Measurements from ENCODE around the gene GSTP1. TPM values are rescaled to one million over a fixed set of nuclear protein-coding genes. Genes with fewer than 3 reads are reported as not detected.
"Not testable (repeated sequence)": the region's sequence is repeated elsewhere in the genome, so short reads cannot be mapped to it uniquely, and the experiment has no call there.

The GSTP1 gene
- total and polyA plus RNA-seq, 4 donors, result 371 to 782 (median 495) TPM

DNA sequence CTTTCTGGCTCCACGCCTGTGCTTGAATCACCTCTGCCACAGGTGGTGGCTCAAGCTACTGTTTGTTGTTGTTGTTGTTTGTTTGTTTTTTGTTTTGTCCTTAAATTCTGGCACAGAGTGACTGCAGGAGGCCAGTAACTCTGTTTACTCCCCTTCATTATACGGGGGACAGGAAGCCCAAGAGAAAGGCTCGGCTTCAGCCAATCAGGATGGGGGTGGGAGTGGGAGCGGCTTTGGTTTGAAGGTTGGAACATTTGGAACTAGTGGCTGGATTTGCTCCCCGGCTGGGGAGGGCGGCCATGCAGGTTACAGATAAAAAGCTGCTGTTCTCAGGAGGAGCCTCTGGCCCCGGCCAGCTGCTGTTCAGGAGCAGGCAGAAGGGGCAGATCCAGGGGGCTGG, 40.6 kb upstream of the GSTP1 start:
- intact Hi-C loops (cut with DNase I), result no loop called here
- ATAC-seq (ENCODE audit: low FRiP score) (no peak), DNase-seq (no peak)
- no peaks in the 10 kb centered on the region for H3K36me3 ChIP-seq (ENCODE audit: control insufficient read depth in 1 of 2, insufficient read depth in 2 of 2, low read length in 1 of 2)
- WGBS, 2 donors, result 72 to 86% methylated on average over 6 to 7 of the region's 7 CpGs
- no peak overlapping the region for H3K4me3 ChIP-seq (ENCODE audit: low read length in 2 of 2)
- H3K9me3 ChIP-seq (ENCODE audit: control insufficient read depth, low read length), result no peaks in the 10 kb centered on the region
- no peaks in the 10 kb centered on the region for H3K27me3 ChIP-seq (ENCODE audit: control insufficient read depth in 1 of 2, insufficient read depth in 2 of 2, low read length in 1 of 2)
- H3K27ac ChIP-seq (ENCODE audit: low read depth in 1 of 2, low read length in 2 of 2), result no peak overlapping the region
- no peaks in the 10 kb centered on the region for H3K4me1 ChIP-seq (ENCODE audit: control insufficient read depth in 1 of 2, insufficient read depth in 2 of 2, low read length in 2 of 2)

GRCh38 chr11:67543585-67543984, 40.0 kb upstream of the GSTP1 start:
- intact Hi-C loops (cut with DNase I), result no loop called here
- H3K36me3 ChIP-seq (ENCODE audit: control insufficient read depth in 1 of 2, insufficient read depth in 2 of 2, low read length in 1 of 2), result no peaks in the 10 kb centered on the region
- no peaks in the 10 kb centered on the region for H3K4me1 ChIP-seq (ENCODE audit: control insufficient read depth in 1 of 2, insufficient read depth in 2 of 2, low read length in 2 of 2)
- no peak overlapping the region for H3K4me3 ChIP-seq (ENCODE audit: low read length in 2 of 2)
- ATAC-seq (ENCODE audit: low FRiP score) (no peak), DNase-seq (no peak)
- H3K27me3 ChIP-seq (ENCODE audit: control insufficient read depth in 1 of 2, insufficient read depth in 2 of 2, low read length in 1 of 2), result no peaks in the 10 kb centered on the region
- WGBS, 2 donors, result 56% methylated on average over 2 of the region's 2 CpGs
- no peaks in the 10 kb centered on the region for H3K9me3 ChIP-seq (ENCODE audit: control insufficient read depth, low read length)
- H3K27ac ChIP-seq (ENCODE audit: low read depth in 1 of 2, low read length in 2 of 2), result no peak overlapping the region

DNA sequence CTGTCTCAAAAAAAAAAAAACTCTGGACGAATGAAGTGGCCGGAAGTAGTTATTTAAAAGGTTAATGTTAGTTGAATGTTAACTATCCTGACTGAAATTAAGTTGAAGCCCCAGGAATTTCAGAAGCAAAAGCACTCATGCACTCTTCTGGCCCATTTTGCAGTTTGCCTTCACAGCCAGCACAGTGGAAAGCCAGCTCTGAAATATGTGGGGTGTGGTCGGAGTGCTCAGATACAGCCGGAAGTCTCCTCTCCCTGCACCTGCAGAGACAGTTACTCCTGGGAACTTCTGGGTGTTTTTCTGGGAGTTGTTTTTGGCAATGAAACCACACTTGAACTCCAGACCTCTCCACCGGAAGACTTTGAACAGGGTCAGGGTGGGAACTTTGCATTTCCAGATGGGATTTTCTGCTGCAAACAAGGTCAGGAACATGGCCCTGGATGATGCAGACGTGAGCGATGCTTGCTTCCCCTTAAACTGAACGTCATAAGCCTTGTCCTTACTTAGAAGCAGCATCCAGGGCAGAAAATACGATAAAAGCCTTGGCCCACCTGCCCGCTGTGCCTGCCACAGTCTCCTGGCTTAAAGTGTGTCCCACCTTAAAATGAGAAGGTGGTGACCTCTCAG, 38.9 kb upstream of the GSTP1 start:
- Histone ChIP-seq H3K9me3 (ENCODE audit: control insufficient read depth, low read length) (no peaks in the 10 kb centered on the region), H3K27ac (ENCODE audit: low read depth in 1 of 2, low read length in 2 of 2) (no peak overlapping the region), H3K4me3 (ENCODE audit: low read length in 2 of 2) (no peak overlapping the region), H3K36me3 (ENCODE audit: control insufficient read depth in 1 of 2, insufficient read depth in 2 of 2, low read length in 1 of 2) (no peaks in the 10 kb centered on the region), H3K27me3 (ENCODE audit: control insufficient read depth in 1 of 2, insufficient read depth in 2 of 2, low read length in 1 of 2) (no peaks in the 10 kb centered on the region), H3K4me1 (ENCODE audit: control insufficient read depth in 1 of 2, insufficient read depth in 2 of 2, low read length in 2 of 2) (no peaks in the 10 kb centered on the region)
- ATAC-seq (ENCODE audit: low FRiP score), result no peak
- no peak for DNase-seq
- intact Hi-C loops (cut with DNase I), result no loop called here
- 70% methylated on average over 10 of the region's 10 CpGs for WGBS, 2 donors

DNA sequence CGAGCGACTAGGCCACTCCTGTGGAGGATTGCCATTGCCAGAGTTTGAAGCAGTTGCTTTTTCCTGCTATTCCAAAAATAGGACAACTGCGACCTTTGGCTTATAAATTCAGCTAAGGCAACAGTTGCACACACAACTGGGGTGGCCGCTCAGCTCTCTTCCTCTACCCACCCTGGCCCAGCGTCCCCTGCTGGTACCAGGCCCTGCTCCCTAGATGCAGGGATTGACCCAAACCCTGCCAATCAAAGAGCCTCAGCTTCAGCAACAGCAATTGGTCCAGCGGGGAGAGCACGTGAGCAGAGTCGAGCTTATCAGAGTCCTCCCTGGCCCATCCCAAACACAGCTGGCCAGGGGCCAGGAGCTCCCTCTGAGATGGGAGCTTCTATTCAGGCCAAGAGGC, 38.3 kb upstream of the GSTP1 start:
- no peak overlapping the region for H3K4me3 ChIP-seq (ENCODE audit: low read length in 2 of 2)
- ATAC-seq (ENCODE audit: low FRiP score) (no peak), DNase-seq (no peak)
- intact Hi-C loops (cut with DNase I), result no loop called here
- no peaks in the 10 kb centered on the region for H3K27me3 ChIP-seq (ENCODE audit: control insufficient read depth in 1 of 2, insufficient read depth in 2 of 2, low read length in 1 of 2)
- no peaks in the 10 kb centered on the region for H3K9me3 ChIP-seq (ENCODE audit: control insufficient read depth, low read length)
- H3K4me1 ChIP-seq (ENCODE audit: control insufficient read depth in 1 of 2, insufficient read depth in 2 of 2, low read length in 2 of 2), result no peaks in the 10 kb centered on the region
- no peaks in the 10 kb centered on the region for H3K36me3 ChIP-seq (ENCODE audit: control insufficient read depth in 1 of 2, insufficient read depth in 2 of 2, low read length in 1 of 2)
- no peak overlapping the region for H3K27ac ChIP-seq (ENCODE audit: low read depth in 1 of 2, low read length in 2 of 2)
- 53 to 60% methylated on average over 8 of the region's 8 CpGs for WGBS, 2 donors

- H3K9me3 ChIP-seq (ENCODE audit: control insufficient read depth, low read length); H3K36me3 ChIP-seq (ENCODE audit: control insufficient read depth in 1 of 2, insufficient read depth in 2 of 2, low read length in 1 of 2); DNase-seq; intact Hi-C loops (cut with DNase I); H3K4me3 ChIP-seq (ENCODE audit: low read length in 2 of 2); H3K4me1 ChIP-seq (ENCODE audit: control insufficient read depth in 1 of 2, insufficient read depth in 2 of 2, low read length in 2 of 2); H3K27ac ChIP-seq (ENCODE audit: low read depth in 1 of 2, low read length in 2 of 2); H3K27me3 ChIP-seq (ENCODE audit: control insufficient read depth in 1 of 2, insufficient read depth in 2 of 2, low read length in 1 of 2); ATAC-seq (ENCODE audit: low FRiP score): not testable (repeated sequence)
- WGBS, 2 donors, result 77 to 79% methylated on average over 4 of the region's 4 CpGs
Measured at GRCh38 chr11:67548112-67548511, 35.5 kb upstream of the GSTP1 start.

- 86 to 87% methylated on average over 9 of the region's 9 CpGs for WGBS, 2 donors
- intact Hi-C loops (cut with DNase I), result no loop called here
- DNase-seq (no peak), ATAC-seq (ENCODE audit: low FRiP score) (no peak)
- Histone ChIP-seq H3K36me3 (ENCODE audit: control insufficient read depth in 1 of 2, insufficient read depth in 2 of 2, low read length in 1 of 2) (no peaks in the 10 kb centered on the region), H3K4me1 (ENCODE audit: control insufficient read depth in 1 of 2, insufficient read depth in 2 of 2, low read length in 2 of 2) (no peaks in the 10 kb centered on the region), H3K27ac (ENCODE audit: low read depth in 1 of 2, low read length in 2 of 2) (no peak overlapping the region), H3K27me3 (ENCODE audit: control insufficient read depth in 1 of 2, insufficient read depth in 2 of 2, low read length in 1 of 2) (no peaks in the 10 kb centered on the region), H3K4me3 (ENCODE audit: low read length in 2 of 2) (no peak overlapping the region), H3K9me3 (ENCODE audit: control insufficient read depth, low read length) (no peaks in the 10 kb centered on the region)
Measured at GRCh38 chr11:67548555-67549110, 35.0 kb upstream of the GSTP1 start.

DNA sequence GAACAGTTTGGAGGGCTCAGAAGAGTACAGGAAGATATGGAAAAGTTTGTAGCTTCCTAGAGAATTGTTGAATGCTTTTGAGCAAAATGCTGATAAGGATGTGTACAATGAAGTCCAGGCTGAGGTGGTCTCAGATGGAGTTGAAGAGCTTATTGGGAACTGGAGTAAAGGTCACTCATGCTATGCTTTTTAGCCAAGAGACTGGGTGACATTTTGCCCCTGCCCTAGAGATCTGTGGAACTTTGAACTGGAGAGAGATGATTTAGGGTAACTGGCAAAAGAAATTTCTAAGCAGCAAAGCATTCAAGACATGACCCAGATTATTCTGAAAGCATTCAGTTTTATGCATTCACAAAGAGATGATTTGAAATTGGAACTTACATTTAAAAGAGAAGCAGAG, 32.5 kb upstream of the GSTP1 start:
- ATAC-seq (ENCODE audit: low FRiP score), result no peak
- no peaks in the 10 kb centered on the region for H3K9me3 ChIP-seq (ENCODE audit: control insufficient read depth, low read length)
- no peak for DNase-seq
- H3K27me3 ChIP-seq (ENCODE audit: control insufficient read depth in 1 of 2, insufficient read depth in 2 of 2, low read length in 1 of 2), result no peaks in the 10 kb centered on the region
- no peaks in the 10 kb centered on the region for H3K4me1 ChIP-seq (ENCODE audit: control insufficient read depth in 1 of 2, insufficient read depth in 2 of 2, low read length in 2 of 2)
- H3K27ac ChIP-seq (ENCODE audit: low read depth in 1 of 2, low read length in 2 of 2), result no peak overlapping the region
- intact Hi-C loops (cut with DNase I), result no loop called here
- no peak overlapping the region for H3K4me3 ChIP-seq (ENCODE audit: low read length in 2 of 2)
- no peaks in the 10 kb centered on the region for H3K36me3 ChIP-seq (ENCODE audit: control insufficient read depth in 1 of 2, insufficient read depth in 2 of 2, low read length in 1 of 2)

- DNase-seq; H3K4me3 ChIP-seq (ENCODE audit: low read length in 2 of 2); H3K27me3 ChIP-seq (ENCODE audit: control insufficient read depth in 1 of 2, insufficient read depth in 2 of 2, low read length in 1 of 2); H3K27ac ChIP-seq (ENCODE audit: low read depth in 1 of 2, low read length in 2 of 2); H3K4me1 ChIP-seq (ENCODE audit: control insufficient read depth in 1 of 2, insufficient read depth in 2 of 2, low read length in 2 of 2); ATAC-seq (ENCODE audit: low FRiP score); intact Hi-C loops (cut with DNase I); H3K9me3 ChIP-seq (ENCODE audit: control insufficient read depth, low read length); H3K36me3 ChIP-seq (ENCODE audit: control insufficient read depth in 1 of 2, insufficient read depth in 2 of 2, low read length in 1 of 2): not testable (repeated sequence)
Measured at GRCh38 chr11:67551697-67552096, 31.9 kb upstream of the GSTP1 start.

DNA sequence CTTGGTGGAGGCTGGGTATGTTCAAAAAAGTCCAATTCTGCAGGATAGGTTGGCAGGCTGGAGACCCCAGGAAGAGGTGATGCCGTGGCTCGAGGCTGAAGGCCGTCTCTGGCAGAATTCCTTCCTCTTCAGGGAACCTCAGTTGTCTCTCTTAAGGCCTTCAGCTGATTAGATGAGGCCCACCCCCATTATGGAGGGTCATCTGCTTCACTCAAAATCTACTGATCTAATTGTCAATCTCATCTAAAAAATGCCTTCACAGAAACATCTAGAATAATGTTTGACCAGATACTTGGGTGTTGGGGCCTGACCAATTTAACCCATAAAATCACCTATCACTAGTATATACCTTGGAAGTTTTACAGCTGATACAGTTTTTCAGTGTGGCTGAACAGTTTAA, 27.4 kb upstream of the GSTP1 start:
- Histone ChIP-seq H3K27me3 (ENCODE audit: control insufficient read depth in 1 of 2, insufficient read depth in 2 of 2, low read length in 1 of 2) (no peaks in the 10 kb centered on the region), H3K9me3 (ENCODE audit: control insufficient read depth, low read length) (no peaks in the 10 kb centered on the region), H3K36me3 (ENCODE audit: control insufficient read depth in 1 of 2, insufficient read depth in 2 of 2, low read length in 1 of 2) (no peaks in the 10 kb centered on the region), H3K4me3 (ENCODE audit: low read length in 2 of 2) (no peak overlapping the region), H3K27ac (ENCODE audit: low read depth in 1 of 2, low read length in 2 of 2) (no peak overlapping the region), H3K4me1 (ENCODE audit: control insufficient read depth in 1 of 2, insufficient read depth in 2 of 2, low read length in 2 of 2) (peaks cover 0 to 3% of the 10 kb centered on the region in 2 donors)
- WGBS, 2 donors, result 91 to 94% methylated on average over 3 of the region's 3 CpGs
- ATAC-seq (ENCODE audit: low FRiP score) (no peak), DNase-seq (no peak)
- intact Hi-C loops (cut with DNase I), result loop anchor here in 1 of 2 donors (5.0 kb wide), 1 partner anchor 49 kb away; the partner anchor contains the start of genes CDK2AP2 and PITPNM1
